Measurements from ENCODE around the gene CSKMT.
"Not testable (repeated sequence)": the region's sequence is repeated elsewhere in the genome, so short reads cannot be mapped to it uniquely, and the experiment has no call there.

The CSKMT gene

GRCh38 chr11:62656796-62657429 is 8.2 kb upstream of the CSKMT start:
- DNase-seq = no peak

GRCh38 chr11:62664405-62665074 is 572 bp upstream of the CSKMT start:
- no peak for DNase-seq

- peak in 7 of 14 donors; percentile 43 to 74 (median 62) for DNase-seq
Measured at GRCh38 chr11:62665599-62666258, 617 bp downstream of the CSKMT start.

- DNase-seq = no peak
Measured at GRCh38 chr11:62666259-62666926, 1.3 kb downstream of the CSKMT start.

GRCh38 chr11:62667460-62667859 is 2.3 kb downstream of the CSKMT start:
- DNase-seq = no peak

GRCh38 chr11:62669420-62670161 is 4.5 kb downstream of the CSKMT start:
- DNase-seq = no peak

- DNase-seq = no peak
Measured at GRCh38 chr11:62671236-62671607, 6.1 kb downstream of the CSKMT start.

GRCh38 chr11:62671608-62672389 is 6.7 kb downstream of the CSKMT start, which contains the start of the genes LBHD1 and UQCC3:
Gene LBHD1, minus strand, starts transcription at chr11:62672267. Its CDS starts 2,236 bp downstream, at chr11:62670031.
Gene UQCC3, plus strand, starts transcription at chr11:62671673. Its CDS starts 73 bp downstream, at chr11:62671746.
- peak in 13 of 14 donors; percentile 53 to 91 (median 74) for DNase-seq

- no peak for DNase-seq
Measured at GRCh38 chr11:62673196-62673525, 8.0 kb downstream of the CSKMT start.

- not testable (repeated sequence) for DNase-seq
Measured at GRCh38 chr11:62675415-62675814, 10.3 kb downstream of the CSKMT start.

- no peak for DNase-seq
Measured at GRCh38 chr11:62676698-62677097, 11.6 kb downstream of the CSKMT start.

- DNase-seq = no peak
Measured at GRCh38 chr11:62677156-62677555, 12.0 kb downstream of the CSKMT start.

- DNase-seq = no peak
Measured at GRCh38 chr11:62677714-62678113, 12.6 kb downstream of the CSKMT start.

- DNase-seq = peak in 1 of 14 donors; percentile 31
Measured at GRCh38 chr11:62678433-62678769, 13.3 kb downstream of the CSKMT start.

GRCh38 chr11:62678770-62679696 is 13.9 kb downstream of the CSKMT start, which contains the start of gene UBXN1:
Gene UBXN1, minus strand, starts transcription at chr11:62679073. Its CDS starts 150 bp downstream, at chr11:62678923.
- peak; percentile 68 to 91 (median 84) for DNase-seq

GRCh38 chr11:62680825-62681240 is 15.7 kb downstream of the CSKMT start:
- DNase-seq = no peak

GRCh38 chr11:62682518-62682917 is 17.4 kb downstream of the CSKMT start:
- no peak for DNase-seq

GRCh38 chr11:62687508-62688396 is 22.6 kb downstream of the CSKMT start:
- no peak for DNase-seq

- no peak for DNase-seq
Measured at GRCh38 chr11:62688491-62688890, 23.4 kb downstream of the CSKMT start.

Measured in C1 segment of cervical spinal cord (tissue), 14 donors.